ENCODE results near the gene ZBTB8A.
"Not testable (repeated sequence)": the region's sequence is repeated elsewhere in the genome, so short reads cannot be mapped to it uniquely, and the experiment has no call there.

ZBTB8A gene

DNA sequence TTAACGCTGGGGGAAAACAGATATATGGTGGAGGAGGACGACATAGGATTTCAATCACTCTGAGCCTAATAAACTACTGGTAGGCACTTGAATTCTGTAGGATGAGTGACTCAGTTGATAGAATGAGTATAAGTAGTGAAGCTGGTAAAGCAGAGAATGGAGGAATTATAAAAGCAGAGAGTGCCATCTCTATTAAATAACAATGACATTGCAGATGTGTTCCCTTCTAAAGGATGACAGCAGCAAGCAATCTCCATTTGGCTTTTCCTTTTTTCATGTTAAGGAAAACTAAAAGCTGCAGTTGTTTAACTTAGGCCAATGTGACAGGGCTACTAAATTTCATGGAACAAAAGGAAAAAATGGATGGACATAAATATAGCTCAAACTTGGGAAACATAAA is 93.6 kb downstream of the ZBTB8A start:
- CTCF ChIA-PET = interaction anchor here (1.1 kb wide), 1 partner anchor 13 kb away, joined by 4 read pairs; no protein-coding TSS in a partner anchor
- POLR2A ChIA-PET = no interaction called here
- no peak for DNase-seq (ENCODE audit: low read depth, low spot score)
- TF ChIP-seq, protein P1, sequence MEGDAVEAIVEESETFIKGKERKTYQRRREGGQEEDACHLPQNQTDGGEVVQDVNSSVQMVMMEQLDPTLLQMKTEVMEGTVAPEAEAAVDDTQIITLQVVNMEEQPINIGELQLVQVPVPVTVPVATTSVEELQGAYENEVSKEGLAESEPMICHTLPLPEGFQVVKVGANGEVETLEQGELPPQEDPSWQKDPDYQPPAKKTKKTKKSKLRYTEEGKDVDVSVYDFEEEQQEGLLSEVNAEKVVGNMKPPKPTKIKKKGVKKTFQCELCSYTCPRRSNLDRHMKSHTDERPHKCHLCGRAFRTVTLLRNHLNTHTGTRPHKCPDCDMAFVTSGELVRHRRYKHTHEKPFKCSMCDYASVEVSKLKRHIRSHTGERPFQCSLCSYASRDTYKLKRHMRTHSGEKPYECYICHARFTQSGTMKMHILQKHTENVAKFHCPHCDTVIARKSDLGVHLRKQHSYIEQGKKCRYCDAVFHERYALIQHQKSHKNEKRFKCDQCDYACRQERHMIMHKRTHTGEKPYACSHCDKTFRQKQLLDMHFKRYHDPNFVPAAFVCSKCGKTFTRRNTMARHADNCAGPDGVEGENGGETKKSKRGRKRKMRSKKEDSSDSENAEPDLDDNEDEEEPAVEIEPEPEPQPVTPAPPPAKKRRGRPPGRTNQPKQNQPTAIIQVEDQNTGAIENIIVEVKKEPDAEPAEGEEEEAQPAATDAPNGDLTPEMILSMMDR (IDR thresholded peaks at IDR 0.05; ENCODE audit: insufficient read depth, low read length, missing control alignments) = no peak
- no peak overlapping the region for H3K4me3 ChIP-seq (ENCODE audit: low read depth, low read length)

DNA sequence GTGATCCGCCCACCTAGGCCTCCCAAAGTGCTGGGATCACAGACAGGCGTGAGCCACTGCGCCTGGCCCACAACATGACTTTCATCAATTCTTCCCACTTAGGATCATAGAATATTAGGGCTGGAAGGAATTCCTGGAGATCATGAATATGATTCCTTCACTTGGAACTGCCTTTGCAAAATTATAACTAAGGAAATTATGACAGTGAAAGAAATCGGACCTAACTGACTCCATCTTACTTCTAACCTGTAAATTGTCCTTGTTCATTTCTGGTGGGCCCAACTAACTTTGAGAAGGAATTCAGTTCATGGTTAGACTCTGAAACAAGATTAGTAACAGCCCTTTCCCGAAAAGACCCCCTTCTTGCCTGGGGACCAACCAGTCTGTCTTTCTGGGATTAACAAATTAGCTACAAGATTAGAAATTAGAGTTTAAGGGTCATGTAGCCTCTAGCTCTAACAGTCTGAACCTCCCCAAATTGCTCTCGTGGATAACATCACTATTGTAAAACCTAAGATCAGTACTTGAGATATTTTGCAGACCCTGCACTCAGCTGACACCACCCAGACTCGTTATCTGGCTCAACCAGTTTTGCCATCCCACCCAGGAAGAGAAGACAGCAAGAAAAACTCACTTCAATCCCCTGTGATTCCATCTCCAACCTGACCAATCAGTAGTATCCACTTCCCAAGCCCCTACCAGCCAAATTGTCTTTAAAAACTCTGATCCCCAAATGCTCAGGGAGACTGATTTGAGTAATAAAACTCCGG is 96.5 kb downstream of the ZBTB8A start:
- no peak for DNase-seq (ENCODE audit: low read depth, low spot score)
- ChIA-PET POLR2A (no interaction called here), CTCF (interaction anchor here (0.8 to 1.9 kb wide), 4 partner anchors 15 to 56 kb away, joined by 3 to 10 read pairs (median 3); no protein-coding TSS in a partner anchor)
- TF ChIP-seq, protein P1 (IDR thresholded peaks at IDR 0.05; ENCODE audit: insufficient read depth, low read length, missing control alignments) = no peak
- H3K4me3 ChIP-seq (ENCODE audit: low read depth, low read length) = no peak overlapping the region

DNA sequence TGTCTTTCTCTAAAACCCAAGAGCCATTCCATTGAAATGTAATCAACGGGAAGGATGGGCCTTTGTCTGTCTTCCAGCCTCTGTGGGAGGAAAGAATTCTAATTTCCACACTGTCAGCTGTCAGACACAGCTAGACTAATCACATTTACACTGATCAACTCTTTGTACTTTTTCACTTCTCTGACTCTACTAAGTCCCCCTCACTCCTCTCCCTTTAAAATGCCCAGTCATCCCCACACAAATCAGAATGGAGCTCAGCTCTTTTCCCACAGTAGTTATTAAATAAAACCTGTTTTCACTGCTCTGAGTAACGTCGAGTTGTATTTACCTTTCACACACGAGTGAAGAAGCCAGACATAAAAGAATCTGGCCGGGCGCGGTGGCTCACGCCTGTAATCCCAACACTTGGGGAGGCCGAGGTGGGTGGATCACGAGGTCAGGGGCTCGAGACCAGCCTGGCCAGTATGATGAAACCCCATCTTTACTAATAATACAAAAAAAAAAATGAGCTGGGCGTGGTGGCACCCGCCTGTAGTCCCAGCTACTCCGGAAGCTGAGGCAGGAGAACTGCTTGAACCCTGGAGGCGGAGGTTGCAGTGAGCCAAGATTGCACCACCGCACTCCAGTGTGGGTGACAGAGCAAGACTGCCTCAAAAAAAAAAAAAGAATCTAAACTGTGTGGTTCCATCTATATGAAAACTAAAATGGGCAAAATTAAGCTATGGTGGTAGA is 97.9 kb downstream of the ZBTB8A start:
- CTCF ChIA-PET = interaction anchor here (0.6 to 1.9 kb wide), 4 partner anchors 17 to 125 kb away, joined by 3 to 10 read pairs (median 3); no protein-coding TSS in a partner anchor

DNA sequence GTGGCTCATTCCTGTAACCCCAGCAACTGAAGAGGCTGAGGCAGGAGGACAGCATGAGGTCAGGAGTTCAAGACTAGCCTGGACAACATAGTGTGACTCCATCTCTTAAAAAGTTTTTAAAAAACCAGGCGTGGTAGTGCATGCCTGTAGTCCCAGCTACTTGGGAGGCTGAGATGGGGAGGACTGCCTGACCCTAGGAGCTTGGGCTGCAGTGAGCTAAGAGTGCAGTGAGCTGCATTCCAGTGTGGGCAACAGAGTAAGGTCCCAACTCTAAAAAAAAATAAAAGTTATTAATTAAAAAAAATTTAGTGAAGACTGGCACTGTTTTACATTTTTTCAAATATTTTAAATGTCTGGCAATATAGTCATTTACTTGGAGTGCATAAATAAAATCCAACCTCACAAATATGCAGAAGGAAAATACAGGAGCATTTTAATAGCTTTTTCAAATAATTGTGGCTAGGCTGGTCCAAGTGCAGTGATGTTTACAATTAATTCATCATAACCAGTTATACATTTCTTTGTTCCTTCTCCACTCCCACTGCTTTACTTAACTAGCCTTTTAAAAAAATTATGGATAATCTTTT is 100.4 kb downstream of the ZBTB8A start:
- H3K4me3 ChIP-seq (ENCODE audit: low read depth, low read length) = no peak overlapping the region
- CTCF ChIA-PET = interaction anchor here (1.2 to 1.7 kb wide), 4 partner anchors 11 to 135 kb away, joined by 3 to 5 read pairs (median 4); partner anchors contain the start of gene RBBP4
- POLR2A ChIA-PET = interaction anchor here (0.7 to 1.0 kb wide), 4 partner anchors 11 to 136 kb away, joined by 3 to 7 read pairs (median 4); partner anchors contain the start of gene RBBP4
- TF ChIP-seq, protein P1 (IDR thresholded peaks at IDR 0.05; ENCODE audit: insufficient read depth, low read length, missing control alignments) = no peak
- peak; percentile 52 for DNase-seq (ENCODE audit: low read depth, low spot score)

More for the DNA sequence above, 97.9 kb downstream of the ZBTB8A start:
- DNase-seq (ENCODE audit: low read depth, low spot score) = no peak
- TF ChIP-seq, protein P1 (IDR thresholded peaks at IDR 0.05; ENCODE audit: insufficient read depth, low read length, missing control alignments) = no peak
- H3K4me3 ChIP-seq (ENCODE audit: low read depth, low read length) = no peak overlapping the region
- POLR2A ChIA-PET = no interaction called here

DNA sequence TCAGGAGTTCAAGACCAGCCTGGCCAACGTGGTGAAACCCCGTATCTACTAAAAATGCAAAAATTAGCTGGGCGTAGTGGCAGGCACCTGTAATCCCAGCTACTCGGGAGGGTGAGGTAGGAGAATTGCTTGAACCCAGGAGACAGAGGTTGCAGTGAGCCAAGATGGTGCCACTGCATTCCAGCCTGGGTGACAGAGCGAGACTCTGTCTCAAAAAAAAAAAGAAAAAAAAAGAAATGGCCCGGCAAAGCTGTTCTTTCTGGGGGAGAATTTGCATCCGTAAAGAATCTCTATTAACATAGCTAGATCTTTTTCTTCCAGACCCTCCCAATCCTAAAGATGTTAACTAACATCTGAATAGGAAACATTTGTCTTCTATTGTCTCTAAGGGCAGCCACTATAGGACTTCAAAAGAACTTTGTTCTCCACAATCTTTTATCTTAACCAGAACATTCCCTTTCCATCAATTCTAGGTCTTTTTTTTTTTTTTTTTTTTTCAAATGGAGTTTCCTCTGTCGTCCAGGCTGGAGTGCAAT is 103.1 kb downstream of the ZBTB8A start:
- CTCF ChIA-PET; H3K4me3 ChIP-seq (ENCODE audit: low read depth, low read length); DNase-seq (ENCODE audit: low read depth, low spot score); POLR2A ChIA-PET: not testable (repeated sequence)

DNA sequence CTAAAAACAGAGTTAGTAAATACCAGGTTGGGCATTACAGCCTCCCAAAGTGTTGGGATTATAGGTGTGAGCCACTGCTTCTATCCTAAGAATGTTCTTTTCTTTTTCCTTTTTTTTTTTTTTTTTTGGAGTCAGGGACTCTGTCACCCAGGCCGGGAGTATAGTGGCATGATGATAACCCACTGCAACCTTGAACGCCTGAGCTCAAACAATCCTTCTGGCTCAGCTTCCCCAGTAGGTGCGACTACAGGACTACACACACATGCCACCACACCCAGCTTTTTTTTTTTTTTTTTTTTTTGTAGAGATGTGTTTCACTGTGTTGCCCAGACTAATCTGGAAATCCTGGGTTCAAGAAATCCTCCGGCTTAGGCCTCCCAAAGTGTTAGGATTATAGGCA is 105.2 kb downstream of the ZBTB8A start:
- TF ChIP-seq, protein P1 (IDR thresholded peaks at IDR 0.05; ENCODE audit: insufficient read depth, low read length, missing control alignments) = no peak
- no peak overlapping the region for H3K4me3 ChIP-seq (ENCODE audit: low read depth, low read length)
- ChIA-PET POLR2A (no interaction called here), CTCF (interaction anchor here (0.6 kb wide), 1 partner anchor 194 kb away, joined by 3 read pairs; no protein-coding TSS in a partner anchor)
- DNase-seq (ENCODE audit: low read depth, low spot score) = no peak
